Vagina (tissue), 2 donors: ENCODE measurements around the gene PHKA2.

ENCODE experiments used
- CTCF ChIP-seq, 3 experiments: fragments of 450-650 bp in 2 of 3; fragments of 200-600 bp in 1 of 3; sonication (generic) in 1 of 3; IDR thresholded peaks; one replicate each; pipeline ENCODE4 v1.5.1; 2017 to 2019; ENCODE audit warnings: antibody characterized with exemption in 3 of 3, mild to moderate bottlenecking in 2 of 3, moderate library complexity in 2 of 3
- POLR2A ChIP-seq, 2 donors: fragments of 450-650 bp; IDR thresholded peaks; one replicate each; pipeline ENCODE4 v1.6.1; 2017; ENCODE audit warnings: antibody characterized with exemption in 2 of 2, mild to moderate bottlenecking in 2 of 2, moderate library complexity in 2 of 2
- POLR2AphosphoS5 ChIP-seq, 2 donors: sonication (generic); formaldehyde crosslinking; IDR thresholded peaks; one replicate each; pipeline ENCODE4 v1.9.0; 2017; ENCODE audit warnings: antibody characterized with exemption in 2 of 2, mild to moderate bottlenecking in 2 of 2, low read depth in 1 of 2; ENCODE audit not compliant: insufficient read depth in 1 of 2

- TF ChIP-seq CTCF (IDR thresholded peaks at IDR 0.05) (no peak), POLR2AphosphoS5 (IDR thresholded peaks at IDR 0.05; ENCODE audit: insufficient read depth in 1 of 2, low read depth in 1 of 2) (no peak), POLR2A (IDR thresholded peaks at IDR 0.05) (no peak)
Observed at GRCh38 chrX:18946157-18946556, 37.8 kb downstream of the PHKA2 start.
